Hepatocyte (in vitro differentiated cells): Measurements from ENCODE around the gene CNR2.
"Not testable (repeated sequence)": the region's sequence is repeated elsewhere in the genome, so short reads cannot be mapped to it uniquely, and the experiment has no call there.

Experiments used
- CTCF ChIP-seq: fragments of 200-600 bp; sonication (generic); IDR thresholded peaks from 2 replicates; pipeline ENCODE4 v1.5.1; 2016; ENCODE audit warnings: antibody characterized with exemption, mild to moderate bottlenecking; ENCODE audit not compliant: poor library complexity
- EZH2 ChIP-seq: fragments of 200-600 bp; sonication (generic); IDR thresholded peaks from 2 replicates; pipeline ENCODE4 v1.6.1; 2016; ENCODE audit warnings: antibody characterized with exemption, mild to moderate bottlenecking, borderline replicate concordance
- EZH2phosphoT487 ChIP-seq: fragments of 200-600 bp; sonication (generic); IDR thresholded peaks from one replicate; pipeline ENCODE4 v1.6.1; 2018; ENCODE audit warnings: antibody characterized with exemption, mild to moderate bottlenecking, low read depth, moderate library complexity; ENCODE audit not compliant: unreplicated experiment, severe bottlenecking

- TF ChIP-seq CTCF, EZH2, EZH2phosphoT487: not testable (repeated sequence)
Measured at GRCh38 chr1:23958040-23958809, 45.1 kb upstream of the CNR2 start.
